ELF-1 (cell line): ENCODE results near the gene SEPHS1.
A peak's percentile ranks its signal among the peaks of the same experiment; 100 is the strongest.
"Not testable (repeated sequence)": the region's sequence is repeated elsewhere in the genome, so short reads cannot be mapped to it uniquely, and the experiment has no call there.

Source experiments
- DNase-seq: peaks from one replicate; pipeline ENCODE4 v3.0.0-alpha.2; 2016; ENCODE audit warnings: low read depth, low spot score

The SEPHS1 gene

GRCh38 chr10:13291061-13291460 lies 57.0 kb downstream of the SEPHS1 start:
- DNase-seq, result no peak

GRCh38 chr10:13284050-13284449 lies 64.0 kb downstream of the SEPHS1 start:
- no peak for DNase-seq

- DNase-seq, result not testable (repeated sequence)
These were observed 65.7 kb downstream of the SEPHS1 start for GRCh38 chr10:13282348-13282747.

- no peak for DNase-seq
These were observed 71.2 kb downstream of the SEPHS1 start for GRCh38 chr10:13276749-13277365.

- not testable (repeated sequence) for DNase-seq
These were observed 71.9 kb downstream of the SEPHS1 start for GRCh38 chr10:13276146-13276545.

- peak; percentile 17 for DNase-seq
These were observed 75.9 kb downstream of the SEPHS1 start for GRCh38 chr10:13272164-13272571.

- DNase-seq, result peak; percentile 75
These were observed 76.4 kb downstream of the SEPHS1 start for GRCh38 chr10:13271552-13272163.

GRCh38 chr10:13270877-13271551 lies 77.1 kb downstream of the SEPHS1 start:
- DNase-seq, result no peak

- DNase-seq, result peak; percentile 46
These were observed 79.3 kb downstream of the SEPHS1 start for GRCh38 chr10:13268841-13269240.

- no peak for DNase-seq
These were observed 79.8 kb downstream of the SEPHS1 start for GRCh38 chr10:13268310-13268709.
